GM18909 (cell line): ENCODE results near the gene PCDH9.
"Not testable (repeated sequence)": the region's sequence is repeated elsewhere in the genome, so short reads cannot be mapped to it uniquely, and the experiment has no call there.

Source experiments
- ATAC-seq: cut with Tn5 transposase; IDR thresholded peaks from one replicate; pipeline ENCODE4 v1.9.1; 2021; ENCODE audit warnings: mild to moderate bottlenecking; ENCODE audit not compliant: unreplicated experiment, poor library complexity

The PCDH9 gene

GRCh38 chr13:66803808-66804456 is 426.2 kb downstream of the PCDH9 start:
- no peak for ATAC-seq

DNA sequence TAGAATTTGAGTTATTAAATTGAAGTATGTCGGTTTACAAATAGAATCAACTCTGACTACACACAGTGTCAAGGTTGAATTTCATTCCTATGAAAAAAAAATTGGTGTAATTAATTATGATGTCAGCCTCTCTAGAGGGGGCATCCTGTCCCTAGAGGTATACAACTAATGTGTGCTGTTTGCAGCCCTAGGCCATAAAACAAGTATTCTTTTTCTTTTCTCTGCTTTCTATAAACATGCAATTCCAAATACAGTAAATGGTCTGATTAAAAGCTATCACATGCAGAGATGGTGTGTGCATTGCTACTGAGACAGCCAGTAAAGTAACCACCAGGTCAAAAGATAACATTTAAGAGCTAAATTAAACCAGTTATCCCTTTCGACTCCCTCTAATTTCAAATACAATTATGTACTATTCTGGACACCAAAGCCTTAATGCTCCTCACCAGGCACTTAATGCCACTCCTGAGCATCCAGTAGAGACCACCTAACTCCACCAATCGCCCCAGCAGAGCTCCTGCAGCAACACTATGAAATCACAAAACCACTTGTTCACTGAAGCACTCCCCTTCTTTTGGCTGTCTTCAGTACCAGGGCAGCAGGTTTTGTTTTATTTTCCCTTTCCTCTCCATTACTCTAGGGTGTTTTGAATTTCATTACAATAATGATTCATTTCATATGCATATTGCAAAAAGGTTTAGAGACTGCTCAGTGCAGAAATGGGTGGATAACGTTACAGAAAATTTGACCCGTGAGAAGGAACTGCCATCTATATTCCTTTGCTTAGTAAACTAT is 426.9 kb downstream of the PCDH9 start:
- no peak for ATAC-seq

- ATAC-seq: no peak
Measured at GRCh38 chr13:66795636-66796035, 434.5 kb downstream of the PCDH9 start.

DNA sequence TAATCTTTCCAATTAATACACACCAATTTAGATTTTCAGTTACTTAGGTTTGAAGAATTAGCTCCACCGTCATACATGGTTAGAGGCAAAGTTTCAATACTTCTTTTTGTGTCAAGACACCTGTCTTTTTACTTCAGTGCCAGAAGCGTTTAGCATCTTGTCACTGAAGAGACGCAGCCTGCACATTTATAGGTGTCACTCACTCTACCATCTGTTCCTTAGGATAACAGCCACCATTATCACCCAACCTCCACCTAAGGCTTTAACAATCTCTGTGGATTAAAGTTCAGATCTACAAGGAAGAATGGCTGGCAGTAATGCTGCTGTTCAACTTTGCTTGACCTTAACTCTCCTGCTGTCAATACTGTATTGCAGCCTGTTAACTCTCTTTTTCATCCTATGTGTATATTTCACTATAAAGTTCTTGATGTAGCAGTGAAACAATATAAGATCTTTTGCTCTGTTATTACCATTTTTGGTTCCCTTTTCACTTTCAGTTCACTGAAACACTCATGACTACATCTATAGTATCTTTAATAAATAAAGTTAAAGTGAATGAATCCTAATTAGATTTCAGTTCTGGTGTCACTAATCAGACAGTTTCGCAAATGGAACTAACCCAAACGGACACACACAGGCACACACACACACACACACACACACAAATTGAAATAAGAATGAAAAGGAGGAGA is 435.6 kb downstream of the PCDH9 start:
- ATAC-seq: peak; percentile 69

GRCh38 chr13:66790861-66791260 is 439.3 kb downstream of the PCDH9 start:
- no peak for ATAC-seq

DNA sequence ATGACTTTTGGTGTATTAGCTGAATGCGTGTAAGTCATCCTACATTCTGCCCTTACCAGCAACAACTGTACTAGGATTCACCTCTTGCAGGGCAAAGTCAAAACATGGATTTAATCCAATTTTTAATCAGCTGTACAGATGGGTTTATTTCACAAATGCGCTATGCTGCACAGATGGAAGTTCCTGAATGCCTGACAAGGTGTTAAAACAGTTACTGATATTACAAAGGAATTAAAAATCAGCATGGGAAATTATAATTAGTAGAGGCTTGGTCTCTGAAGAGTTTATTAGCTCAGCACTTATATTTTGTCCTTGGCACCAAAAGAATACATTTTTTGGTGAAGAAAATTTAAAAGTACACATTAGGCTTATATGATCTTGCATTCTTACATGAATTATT is 448.9 kb downstream of the PCDH9 start:
- no peak for ATAC-seq

GRCh38 chr13:66780814-66781213 is 449.3 kb downstream of the PCDH9 start:
- ATAC-seq: no peak

GRCh38 chr13:66778461-66778860 is 451.7 kb downstream of the PCDH9 start:
- no peak for ATAC-seq

GRCh38 chr13:66775196-66775595 is 454.9 kb downstream of the PCDH9 start:
- ATAC-seq: no peak

DNA sequence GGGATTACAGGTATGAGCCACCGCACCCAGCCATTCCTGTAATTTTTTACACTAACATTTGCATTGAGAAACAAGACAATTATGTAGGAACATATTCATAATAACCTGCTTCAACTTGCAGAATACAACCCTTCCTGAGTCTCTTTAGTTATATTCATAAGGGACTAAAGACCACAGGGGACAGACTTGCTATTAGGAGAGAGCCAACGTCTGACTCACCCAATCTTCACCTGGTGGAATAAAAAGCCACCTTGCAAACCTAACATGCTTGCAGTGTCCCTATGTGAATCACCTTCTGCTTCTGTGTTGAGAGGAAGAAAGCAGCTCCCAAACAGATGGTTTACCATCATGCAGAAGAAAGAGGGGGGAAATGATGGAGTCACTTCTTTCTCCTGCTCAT is 456.1 kb downstream of the PCDH9 start:
- ATAC-seq: no peak

GRCh38 chr13:66765559-66765958 is 464.6 kb downstream of the PCDH9 start:
- ATAC-seq: no peak

DNA sequence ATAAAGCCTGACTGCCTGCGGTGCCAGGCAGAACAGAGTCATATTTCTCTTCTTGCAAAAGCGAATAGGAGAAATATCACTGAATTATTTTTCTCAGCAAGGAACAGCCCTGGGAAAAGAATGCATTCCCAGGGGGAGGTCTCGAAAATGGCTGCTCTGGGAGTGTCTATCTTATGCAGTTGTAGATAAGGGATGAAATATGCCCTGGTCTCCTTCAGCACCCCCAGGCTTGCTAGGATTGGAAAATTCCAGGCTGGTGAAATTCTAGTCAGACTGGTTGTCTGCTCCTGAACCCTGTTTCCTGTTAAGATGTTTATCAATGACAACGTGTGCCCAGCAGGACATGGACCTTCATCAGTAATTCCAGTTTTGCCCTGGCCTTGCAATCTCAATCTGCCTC is 469.5 kb downstream of the PCDH9 start:
- ATAC-seq: not testable (repeated sequence)

DNA sequence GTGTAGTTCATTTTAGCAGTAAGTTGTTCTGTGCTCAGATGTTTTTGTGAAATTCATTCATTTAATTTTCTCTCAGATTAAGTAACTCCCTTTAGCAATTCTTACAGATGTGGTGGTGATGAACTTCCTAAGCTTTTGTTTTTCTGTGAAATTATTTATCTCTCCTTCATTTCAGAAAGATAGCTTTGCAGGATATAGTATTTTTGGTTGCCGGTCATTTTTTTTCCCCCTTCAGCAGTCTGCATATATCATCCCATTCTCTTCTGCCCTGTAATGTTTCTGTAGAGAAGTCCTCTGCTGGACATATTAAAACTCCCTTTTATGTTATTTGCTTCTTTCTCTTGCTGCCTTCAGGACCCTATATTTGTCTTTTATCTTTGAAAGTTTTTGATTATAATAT is 470.2 kb downstream of the PCDH9 start:
- no peak for ATAC-seq

- peak; percentile 72 for ATAC-seq
Measured at GRCh38 chr13:66751691-66752090, 478.4 kb downstream of the PCDH9 start.

DNA sequence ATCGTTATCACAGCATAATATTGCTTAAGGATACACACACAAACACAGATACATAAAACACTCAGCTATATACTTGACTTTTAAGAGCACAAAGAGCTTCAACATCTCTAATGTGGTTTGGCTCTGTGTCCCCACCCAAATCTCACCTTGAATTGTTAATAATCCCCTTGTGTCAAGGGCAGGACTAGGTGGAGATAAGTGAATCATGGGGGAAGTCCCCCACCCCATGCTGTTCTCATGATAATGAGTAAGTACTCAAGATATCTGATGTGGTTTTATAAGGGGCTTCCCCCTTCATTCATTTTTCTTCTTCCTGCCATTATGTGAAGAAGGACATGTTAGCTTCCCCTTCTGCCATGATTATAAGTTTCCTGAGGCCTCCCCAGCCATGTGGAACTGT is 481.4 kb downstream of the PCDH9 start:
- no peak for ATAC-seq

DNA sequence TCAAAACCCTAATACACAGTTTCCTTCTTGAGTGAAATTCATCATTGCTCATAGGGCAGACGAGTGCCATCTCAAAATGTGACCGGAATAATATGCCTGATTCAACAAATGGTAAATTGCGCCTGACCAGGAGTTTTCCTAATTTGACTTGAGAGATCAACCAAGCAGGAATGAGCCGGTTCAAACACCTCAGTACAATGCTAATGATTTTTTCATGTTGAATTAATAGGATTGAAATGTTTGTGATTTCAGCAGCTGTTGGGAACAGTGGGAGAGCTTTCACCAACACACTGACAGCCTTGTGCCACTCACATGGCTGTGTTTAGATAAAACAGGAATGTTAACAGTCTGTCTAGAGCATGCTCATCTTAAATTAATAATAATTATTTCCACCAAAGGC is 484.8 kb downstream of the PCDH9 start:
- no peak for ATAC-seq

DNA sequence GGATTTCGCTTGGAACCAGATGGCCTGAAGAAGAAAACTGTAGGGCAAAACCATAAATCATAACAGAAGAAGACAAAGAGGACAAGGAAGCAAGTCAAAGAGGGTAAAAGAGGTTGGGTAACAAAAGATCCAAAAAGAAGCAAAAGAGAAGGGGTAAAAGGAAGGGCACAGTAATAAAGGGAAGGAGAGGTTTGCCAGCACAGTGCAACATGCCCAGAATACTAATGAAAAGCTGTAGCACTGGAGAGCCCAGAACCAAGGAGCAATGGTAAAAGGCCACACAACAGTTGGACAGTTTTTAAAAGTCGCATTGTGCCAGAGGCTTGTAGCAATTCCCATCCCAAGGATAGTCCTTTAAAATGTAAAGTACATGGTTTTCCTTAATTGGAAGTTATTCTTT is 506.6 kb downstream of the PCDH9 start:
- no peak for ATAC-seq

DNA sequence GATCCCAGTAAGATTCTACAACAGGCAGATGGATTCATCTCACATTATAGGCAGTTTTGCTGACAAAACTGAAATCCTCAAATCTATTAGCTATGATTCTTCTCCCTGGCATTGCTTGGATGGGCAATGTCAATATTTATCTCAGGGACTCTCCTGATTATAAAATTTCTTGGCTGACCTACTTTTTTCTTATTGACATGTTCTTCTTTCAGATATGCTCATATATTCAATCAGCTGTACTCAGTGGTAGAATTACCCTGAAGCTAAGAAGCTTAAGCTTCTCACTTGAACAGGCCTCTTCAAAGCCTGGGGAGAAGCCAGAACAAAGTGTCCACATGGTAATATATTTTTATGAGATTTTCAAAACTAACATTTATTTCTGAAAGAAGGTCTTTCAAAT is 513.6 kb downstream of the PCDH9 start:
- ATAC-seq: no peak

DNA sequence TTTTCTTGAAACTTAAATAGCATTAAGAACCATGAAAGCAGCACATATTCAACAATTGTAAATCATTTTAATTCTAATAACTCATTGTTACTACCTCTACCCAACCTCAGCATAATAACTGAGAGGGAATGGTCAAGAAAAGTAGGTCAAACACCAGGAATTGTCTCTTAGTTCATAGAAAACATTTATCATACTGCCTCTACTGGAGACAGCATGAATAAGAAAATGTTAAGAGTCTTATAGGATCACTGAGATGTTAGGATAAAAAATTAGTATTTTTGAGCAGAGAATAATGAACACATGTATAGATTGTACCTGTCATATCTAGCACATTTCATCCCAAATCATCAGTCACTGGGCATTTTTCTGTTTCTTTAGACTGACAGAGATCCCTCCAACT is 515.3 kb downstream of the PCDH9 start:
- ATAC-seq: no peak

DNA sequence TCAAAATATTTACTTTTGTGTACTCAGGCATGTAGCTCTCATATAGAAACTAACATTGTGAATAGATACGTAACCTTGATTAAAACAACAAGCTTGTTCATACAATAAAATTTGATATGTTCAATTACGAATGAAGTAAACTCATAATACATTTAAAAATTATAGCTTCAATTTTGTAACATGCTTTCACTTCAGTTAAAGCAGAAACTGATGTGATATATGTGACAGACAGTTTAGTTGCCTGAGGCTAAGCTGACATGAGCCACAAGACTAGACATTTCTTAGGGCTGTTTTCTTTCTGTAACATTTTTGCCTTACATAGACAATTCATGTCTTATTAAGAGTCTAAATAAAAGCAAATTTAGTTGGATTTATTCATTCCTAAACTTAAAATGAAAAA is 526.0 kb downstream of the PCDH9 start:
- ATAC-seq: no peak

DNA sequence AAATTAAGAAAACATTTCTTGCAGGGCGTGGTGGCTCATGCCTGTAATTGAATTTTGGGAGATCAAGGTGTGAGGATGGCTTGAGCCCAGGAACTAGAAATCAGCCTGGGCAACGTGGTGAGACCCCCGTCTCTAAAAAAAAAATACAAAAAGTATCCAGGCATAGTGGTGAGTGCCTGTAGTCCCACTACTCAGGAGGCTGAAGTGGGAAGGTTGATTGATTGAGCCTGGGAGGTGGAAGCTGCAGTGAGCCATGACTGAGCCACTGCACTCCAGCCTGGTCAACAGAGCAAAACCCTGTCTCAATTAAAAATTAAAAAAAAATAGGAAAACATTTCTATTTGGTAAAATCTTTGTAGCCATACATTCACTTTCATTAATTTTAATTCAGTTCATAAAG is 526.5 kb downstream of the PCDH9 start:
- no peak for ATAC-seq
